Body of pancreas (tissue), 4 donors: ENCODE measurements around the gene SUN5.

Experiments used
- POLR2A ChIP-seq, 3 donors: fragments of 450-650 bp; IDR thresholded peaks; one replicate each; pipeline ENCODE4 v1.6.1; 2016; ENCODE audit warnings: antibody characterized with exemption in 3 of 3, mild to moderate bottlenecking in 2 of 3
- TF ChIP-seq, protein P1 (sequence below), 7 experiments: fragments of 450-650 bp in 4 of 7; fragments of 200-600 bp in 3 of 7; sonication (generic) in 3 of 7; IDR thresholded peaks; one replicate each; pipeline ENCODE4 v1.5.1; 2016 to 2019; ENCODE audit warnings: antibody characterized with exemption in 7 of 7

DNA sequence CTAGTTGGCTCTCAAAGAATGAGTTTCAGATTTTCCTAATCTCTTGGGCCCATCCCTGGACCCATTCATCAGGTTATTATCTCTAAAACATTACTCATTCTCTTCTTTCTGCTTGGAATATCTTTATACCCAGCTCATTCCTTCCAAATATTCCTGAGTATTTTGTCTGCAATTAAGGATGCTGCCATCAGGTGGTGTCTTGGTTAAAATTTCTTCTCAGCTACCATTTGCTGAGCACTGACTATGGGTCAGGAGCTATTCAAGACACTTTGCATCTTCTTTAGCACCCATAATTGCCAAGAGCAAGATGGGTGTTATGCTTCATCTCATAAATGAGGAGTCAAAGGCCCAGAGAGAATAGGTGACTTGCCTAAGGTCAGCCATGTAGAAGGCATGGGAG, 8.4 kb downstream of the SUN5 start:
- TF ChIP-seq, protein P1, sequence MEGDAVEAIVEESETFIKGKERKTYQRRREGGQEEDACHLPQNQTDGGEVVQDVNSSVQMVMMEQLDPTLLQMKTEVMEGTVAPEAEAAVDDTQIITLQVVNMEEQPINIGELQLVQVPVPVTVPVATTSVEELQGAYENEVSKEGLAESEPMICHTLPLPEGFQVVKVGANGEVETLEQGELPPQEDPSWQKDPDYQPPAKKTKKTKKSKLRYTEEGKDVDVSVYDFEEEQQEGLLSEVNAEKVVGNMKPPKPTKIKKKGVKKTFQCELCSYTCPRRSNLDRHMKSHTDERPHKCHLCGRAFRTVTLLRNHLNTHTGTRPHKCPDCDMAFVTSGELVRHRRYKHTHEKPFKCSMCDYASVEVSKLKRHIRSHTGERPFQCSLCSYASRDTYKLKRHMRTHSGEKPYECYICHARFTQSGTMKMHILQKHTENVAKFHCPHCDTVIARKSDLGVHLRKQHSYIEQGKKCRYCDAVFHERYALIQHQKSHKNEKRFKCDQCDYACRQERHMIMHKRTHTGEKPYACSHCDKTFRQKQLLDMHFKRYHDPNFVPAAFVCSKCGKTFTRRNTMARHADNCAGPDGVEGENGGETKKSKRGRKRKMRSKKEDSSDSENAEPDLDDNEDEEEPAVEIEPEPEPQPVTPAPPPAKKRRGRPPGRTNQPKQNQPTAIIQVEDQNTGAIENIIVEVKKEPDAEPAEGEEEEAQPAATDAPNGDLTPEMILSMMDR (IDR thresholded peaks at IDR 0.05) = no peak
- no peak for TF ChIP-seq POLR2A (IDR thresholded peaks at IDR 0.05)
